Fibroblast of lung (primary cell): ENCODE results near the gene DNAJC12. TPM values are rescaled to one million over a fixed set of nuclear protein-coding genes. Genes with fewer than 3 reads are reported as not detected.

Experiments
- DNase-seq, 2 donors: peaks; one replicate each; pipeline versions ENCODE4 v3.0.0 to v3.0.0-alpha.2; 2010; ENCODE audit warnings: low read depth in 2 of 2
- H2AFZ ChIP-seq: 2 replicates; pipeline ENCODE4 v1.5.1; 2012; ENCODE audit warnings: low read length, control low read depth, inconsistent platforms
- H3K27ac ChIP-seq: 2 replicates; pipeline ENCODE4 v1.5.1; 2011; ENCODE audit warnings: low read length, control low read depth; ENCODE audit not compliant: insufficient read depth
- H3K27me3 ChIP-seq: 2 replicates; pipeline ENCODE4 v1.5.1; 2011; ENCODE audit warnings: mild to moderate bottlenecking, low read length; ENCODE audit not compliant: control insufficient read depth, insufficient read depth
- H3K36me3 ChIP-seq: 2 replicates; pipeline ENCODE4 v1.5.1; 2011; ENCODE audit warnings: low read length; ENCODE audit not compliant: control insufficient read depth, insufficient read depth
- H3K4me1 ChIP-seq: 2 replicates; pipeline ENCODE4 v1.5.1; 2011; ENCODE audit warnings: low read length; ENCODE audit not compliant: control insufficient read depth, insufficient read depth; ENCODE audit errors: extremely low read depth
- H3K4me2 ChIP-seq: 2 replicates; pipeline ENCODE4 v1.5.1; 2011; ENCODE audit warnings: low read length, control low read depth; ENCODE audit not compliant: insufficient read depth; ENCODE audit errors: extremely low read depth
- H3K4me3 ChIP-seq, 4 experiments: fragments of 200-600 bp in 1 of 4; sonication (generic) in 1 of 4; replicated peaks in 1 of 4; 2 replicates each; pipeline ENCODE4 v1.5.1; 2011 to 2016; ENCODE audit warnings: low read length in 4 of 4, low read depth in 3 of 4, mild to moderate bottlenecking in 3 of 4, control low read depth in 2 of 4, inconsistent platforms in 1 of 4, mixed read lengths in 1 of 4; ENCODE audit not compliant: insufficient read depth in 1 of 4; ENCODE audit errors: control extremely low read depth in 1 of 4
- H3K79me2 ChIP-seq: 2 replicates; pipeline ENCODE4 v1.5.1; 2012; ENCODE audit warnings: mild to moderate bottlenecking, low read length, inconsistent platforms; ENCODE audit not compliant: control insufficient read depth, insufficient read depth
- H3K9ac ChIP-seq: 2 replicates; pipeline ENCODE4 v1.5.1; 2011; ENCODE audit warnings: mild to moderate bottlenecking, low read length, control low read depth; ENCODE audit not compliant: insufficient read depth
- H3K9me3 ChIP-seq: 2 replicates; pipeline ENCODE4 v1.5.1; 2012; ENCODE audit warnings: low read depth, low read length; ENCODE audit not compliant: control insufficient read depth, insufficient read depth
- H4K20me1 ChIP-seq: 2 replicates; pipeline ENCODE4 v1.5.1; 2011; ENCODE audit warnings: low read length; ENCODE audit not compliant: control insufficient read depth, insufficient read depth; ENCODE audit errors: extremely low read depth
- CTCF ChIP-seq, 2 donors: IDR thresholded peaks in 1 of 2; conservative IDR thresholded peaks in 1 of 2; 1 replicate in 1 of 2; 2 replicates in 1 of 2; pipeline ENCODE4 v1.5.1; 2011 to 2012; ENCODE audit warnings: low read length in 2 of 2, control low read depth in 1 of 2, inconsistent platforms in 1 of 2, low read depth in 1 of 2, mild to moderate bottlenecking in 1 of 2
- EZH2 ChIP-seq: IDR thresholded peaks from 2 replicates; pipeline ENCODE4 v1.5.1; 2012; ENCODE audit warnings: low read length, control low read depth, mild to moderate bottlenecking; ENCODE audit errors: missing control alignments
- polyA plus RNA-seq, 2 donors: library from polyadenylated mRNA; depleted of rRNA in 1 of 2; stranded (reverse) in 1 of 2; unstranded in 1 of 2; fragments of >200 nt; gene quantifications; 2 replicates each; pipeline ENCODE4 v1.2.1, GENCODE V29; 2011 to 2012; ENCODE audit warnings: missing spikeins in 1 of 2
- total RNA-seq: library from RNA; depleted of rRNA; stranded (reverse); fragments of >200 nt; gene quantifications from 2 replicates; pipeline ENCODE4 v1.2.1, GENCODE V29; 2014

Gene DNAJC12
- total and polyA plus RNA-seq, 2 donors (not counting 1 experiment from before 2014, with no cell fraction given): 1.8 to 2.3 TPM

DNA sequence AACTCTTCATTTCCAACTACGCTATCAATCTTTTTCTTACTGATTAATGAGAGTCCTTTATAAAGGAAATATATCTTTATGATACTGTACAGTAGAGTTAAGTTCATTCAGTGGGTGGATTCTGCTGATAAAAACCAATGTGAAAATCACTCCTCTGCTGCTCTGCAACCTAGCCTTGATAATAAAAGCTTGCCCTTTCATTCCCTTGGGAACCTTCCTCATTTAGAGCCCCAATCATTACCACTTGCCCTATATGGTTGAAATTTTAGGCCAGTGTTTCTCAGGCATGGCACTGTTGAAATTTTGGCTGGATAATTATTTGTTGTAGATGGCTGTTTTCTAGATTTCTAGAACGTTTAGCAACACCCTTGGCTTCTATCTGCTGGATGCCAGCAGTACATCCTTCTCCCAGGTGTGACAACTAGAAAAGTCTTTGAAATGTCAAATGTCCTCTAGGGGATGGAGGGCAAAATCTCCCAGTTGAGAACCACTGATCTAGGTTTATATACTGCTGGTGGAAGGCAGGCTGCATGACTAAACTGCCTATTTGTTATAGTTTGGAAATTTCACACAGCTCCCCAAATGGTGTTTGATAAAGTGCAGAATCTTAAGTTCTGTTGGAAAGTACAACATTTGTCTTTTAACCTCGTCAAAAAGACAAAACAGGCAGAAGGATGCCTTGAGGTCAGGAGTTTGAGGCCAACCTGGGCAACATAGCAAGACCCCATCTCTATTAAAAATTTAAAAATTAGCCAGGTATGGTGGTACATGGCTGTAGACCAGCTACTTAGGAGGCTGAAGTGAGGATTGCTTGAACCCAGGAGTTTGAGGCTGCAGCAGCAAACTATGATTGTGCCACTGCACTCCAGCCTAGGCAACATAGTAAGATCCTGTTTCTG lies 37.6 kb upstream of the DNAJC12 start:
- no peaks in the 10 kb centered on the region for H4K20me1 ChIP-seq
- no peak overlapping the region for H3K9ac ChIP-seq
- DNase-seq: no peak
- no peak overlapping the region for H3K4me3 ChIP-seq
- no peaks in the 10 kb centered on the region for H3K4me1 ChIP-seq
- no peaks in the 10 kb centered on the region for H3K27me3 ChIP-seq
- no peaks in the 10 kb centered on the region for H3K9me3 ChIP-seq
- no peaks in the 10 kb centered on the region for H3K79me2 ChIP-seq
- H3K27ac ChIP-seq: no peak overlapping the region
- no peak for TF ChIP-seq CTCF (conservative IDR thresholded peaks at IDR 0.05 in 1 of 2, IDR thresholded peaks at IDR 0.05 in 1 of 2; ENCODE audit: low read depth in 1 of 2, low read length in 2 of 2)
- TF ChIP-seq EZH2: no peak
- H2AFZ ChIP-seq: no peak overlapping the region
- no peaks in the 10 kb centered on the region for H3K36me3 ChIP-seq
- H3K4me2 ChIP-seq: no peak overlapping the region

- DNase-seq: no peak
- no peaks in the 10 kb centered on the region for H3K36me3 ChIP-seq
- TF ChIP-seq EZH2: no peak
- TF ChIP-seq CTCF (conservative IDR thresholded peaks at IDR 0.05 in 1 of 2, IDR thresholded peaks at IDR 0.05 in 1 of 2; ENCODE audit: low read depth in 1 of 2, low read length in 2 of 2): no peak
- H3K27ac ChIP-seq: no peak overlapping the region
- H3K27me3 ChIP-seq: no peaks in the 10 kb centered on the region
- no peak overlapping the region for H3K4me2 ChIP-seq
- H3K4me1 ChIP-seq: no peaks in the 10 kb centered on the region
- no peaks in the 10 kb centered on the region for H4K20me1 ChIP-seq
- H3K9me3 ChIP-seq: no peaks in the 10 kb centered on the region
- H3K4me3 ChIP-seq: no peak overlapping the region
- H2AFZ ChIP-seq: no peak overlapping the region
- no peaks in the 10 kb centered on the region for H3K79me2 ChIP-seq
- no peak overlapping the region for H3K9ac ChIP-seq
Measured at GRCh38 chr10:67869996-67870395, 32.0 kb upstream of the DNAJC12 start.

- Histone ChIP-seq H3K4me2 (no peak overlapping the region), H3K27ac (no peak overlapping the region), H4K20me1 (no peaks in the 10 kb centered on the region), H3K9me3 (no peaks in the 10 kb centered on the region), H3K4me3 (no peak overlapping the region), H3K36me3 (no peaks in the 10 kb centered on the region), H3K9ac (no peak overlapping the region), H2AFZ (no peak overlapping the region), H3K79me2 (no peaks in the 10 kb centered on the region), H3K4me1 (no peaks in the 10 kb centered on the region), H3K27me3 (no peaks in the 10 kb centered on the region)
- no peak for DNase-seq
- no peak for TF ChIP-seq EZH2
- no peak for TF ChIP-seq CTCF (conservative IDR thresholded peaks at IDR 0.05 in 1 of 2, IDR thresholded peaks at IDR 0.05 in 1 of 2; ENCODE audit: low read depth in 1 of 2, low read length in 2 of 2)
Measured at GRCh38 chr10:67868132-67868531, 30.1 kb upstream of the DNAJC12 start.
